NT2/D1 (cell line): ENCODE results near the gene ERC2.

Experiments used
- SUZ12 ChIP-seq: IDR thresholded peaks from 2 replicates; pipeline ENCODE4 v1.6.1; 2011; ENCODE audit not compliant: insufficient read length, insufficient read depth; ENCODE audit errors: extremely low read depth
- YY1 ChIP-seq: IDR thresholded peaks from 2 replicates; pipeline ENCODE4 v1.6.1; 2011; ENCODE audit not compliant: insufficient read length, insufficient read depth
- ZNF274 ChIP-seq: IDR thresholded peaks from 2 replicates; pipeline ENCODE4 v1.6.1; 2011; ENCODE audit warnings: mild to moderate bottlenecking, low read depth, low read length

- TF ChIP-seq YY1 (no peak), ZNF274 (no peak), SUZ12 (no peak)
Observed at GRCh38 chr3:55725681-55726500, 742.4 kb downstream of the ERC2 start.
